Measurements from ENCODE around the gene NUCB1.

DNA sequence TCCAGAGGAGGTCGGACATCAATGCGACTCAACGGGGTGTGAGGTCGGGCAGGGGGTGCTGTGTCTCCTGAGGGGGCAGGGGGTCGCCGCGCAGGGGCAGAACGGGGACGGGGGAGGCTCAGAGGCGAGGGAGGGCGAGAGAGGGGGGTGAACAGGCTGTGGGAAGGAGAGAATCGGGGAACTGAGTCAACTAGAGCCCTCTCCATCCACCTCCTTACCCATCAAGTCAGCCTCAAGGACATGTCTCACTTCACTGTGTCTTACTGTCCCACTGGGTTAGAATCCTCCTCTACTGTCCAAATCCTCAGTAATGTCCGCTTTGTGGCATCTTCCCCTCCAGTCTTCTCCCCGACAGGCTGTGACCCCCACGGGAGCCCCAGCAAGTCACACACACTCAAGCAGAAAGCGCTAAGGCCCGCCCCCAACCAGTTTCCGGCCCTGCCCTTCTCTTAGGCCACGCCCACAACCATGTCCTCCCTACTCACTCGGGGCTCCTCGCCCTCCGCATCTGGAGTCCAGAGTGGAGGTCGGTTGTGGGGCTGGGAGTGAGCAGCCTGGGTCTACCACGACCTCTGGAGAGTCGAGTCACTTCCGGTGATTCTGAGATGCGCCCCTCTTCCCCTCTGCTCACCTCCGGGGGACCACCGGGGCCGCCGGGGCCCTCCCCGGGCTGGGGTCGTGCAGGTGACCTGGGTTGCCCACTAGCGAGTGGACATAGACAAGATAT lies 41.0 kb upstream of the NUCB1 start:
- TF ChIP-seq POLR2A (IDR thresholded peaks at IDR 0.05): no peak
- TF ChIP-seq, protein P1, sequence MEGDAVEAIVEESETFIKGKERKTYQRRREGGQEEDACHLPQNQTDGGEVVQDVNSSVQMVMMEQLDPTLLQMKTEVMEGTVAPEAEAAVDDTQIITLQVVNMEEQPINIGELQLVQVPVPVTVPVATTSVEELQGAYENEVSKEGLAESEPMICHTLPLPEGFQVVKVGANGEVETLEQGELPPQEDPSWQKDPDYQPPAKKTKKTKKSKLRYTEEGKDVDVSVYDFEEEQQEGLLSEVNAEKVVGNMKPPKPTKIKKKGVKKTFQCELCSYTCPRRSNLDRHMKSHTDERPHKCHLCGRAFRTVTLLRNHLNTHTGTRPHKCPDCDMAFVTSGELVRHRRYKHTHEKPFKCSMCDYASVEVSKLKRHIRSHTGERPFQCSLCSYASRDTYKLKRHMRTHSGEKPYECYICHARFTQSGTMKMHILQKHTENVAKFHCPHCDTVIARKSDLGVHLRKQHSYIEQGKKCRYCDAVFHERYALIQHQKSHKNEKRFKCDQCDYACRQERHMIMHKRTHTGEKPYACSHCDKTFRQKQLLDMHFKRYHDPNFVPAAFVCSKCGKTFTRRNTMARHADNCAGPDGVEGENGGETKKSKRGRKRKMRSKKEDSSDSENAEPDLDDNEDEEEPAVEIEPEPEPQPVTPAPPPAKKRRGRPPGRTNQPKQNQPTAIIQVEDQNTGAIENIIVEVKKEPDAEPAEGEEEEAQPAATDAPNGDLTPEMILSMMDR (IDR thresholded peaks at IDR 0.05): no peak

All from thyroid gland (tissue), 4 donors.